NCI-H187 treated with DMSO at 0.1 percent for 48 hours (cell line): ENCODE measurements around the gene KLK1.

Source experiments
- DNase-seq: peaks from one replicate; lab custom pipeline; 2025; lab: John Stamatoyannopoulos, UW

KLK1 gene

DNA sequence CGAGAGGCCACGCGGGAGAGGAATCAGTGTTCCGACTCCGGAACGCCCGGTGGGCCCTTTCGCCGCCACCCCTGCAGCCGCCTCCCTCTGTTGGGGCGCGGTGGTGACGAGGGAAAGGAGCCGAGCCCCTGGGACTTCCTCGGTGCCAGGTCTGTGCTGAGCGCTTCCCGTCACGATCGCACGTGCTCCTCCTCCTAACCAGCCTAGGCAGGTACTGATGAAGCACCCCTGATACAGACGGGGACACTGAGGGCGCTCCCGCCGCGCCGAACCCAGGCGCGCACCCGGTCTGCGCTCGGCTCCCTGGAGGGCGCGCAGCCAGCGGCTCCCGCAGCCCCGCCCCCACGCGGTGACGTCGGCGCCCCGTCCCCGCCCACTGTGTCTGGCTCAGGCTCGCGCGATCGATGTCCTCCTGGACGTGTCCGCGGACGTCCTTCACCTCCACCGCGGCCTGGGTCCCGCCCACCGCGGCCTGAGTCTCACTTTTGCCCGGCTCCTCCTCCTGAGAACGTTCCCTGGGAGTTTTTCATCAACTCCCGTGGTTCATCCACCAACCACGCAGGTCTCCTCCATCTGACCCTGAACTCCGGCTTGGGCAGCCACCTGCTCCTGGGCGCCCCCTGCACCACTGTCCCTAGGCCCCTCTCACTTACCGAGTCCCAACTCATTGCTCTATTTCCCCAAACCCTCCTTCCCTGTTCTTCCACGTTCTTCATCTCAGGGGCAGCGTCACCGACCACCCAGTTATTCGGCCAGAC is 12.4 kb upstream of the KLK1 start:
- DNase-seq = peak; percentile 22

- DNase-seq = no peak
These were observed 11.7 kb upstream of the KLK1 start for GRCh38 chr19:50835103-50835784.

DNA sequence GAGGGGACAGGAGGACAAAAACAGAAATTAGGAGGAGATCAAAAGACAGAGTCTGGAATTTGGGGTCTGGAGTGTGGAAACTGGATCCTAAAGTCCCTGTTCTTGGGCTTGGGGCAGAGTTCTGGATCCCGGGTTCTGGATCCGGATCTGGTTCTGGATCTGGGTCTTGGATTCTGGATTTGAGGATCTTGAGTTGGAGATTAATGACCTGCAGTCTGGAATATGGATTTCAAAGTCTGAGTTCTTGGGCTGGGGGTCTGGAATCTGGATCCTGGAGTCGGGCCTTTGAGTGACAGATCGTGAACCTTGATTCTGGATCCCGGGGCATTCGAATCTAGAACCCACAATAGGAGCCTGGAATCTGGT is 10.2 kb upstream of the KLK1 start:
- DNase-seq = no peak

DNA sequence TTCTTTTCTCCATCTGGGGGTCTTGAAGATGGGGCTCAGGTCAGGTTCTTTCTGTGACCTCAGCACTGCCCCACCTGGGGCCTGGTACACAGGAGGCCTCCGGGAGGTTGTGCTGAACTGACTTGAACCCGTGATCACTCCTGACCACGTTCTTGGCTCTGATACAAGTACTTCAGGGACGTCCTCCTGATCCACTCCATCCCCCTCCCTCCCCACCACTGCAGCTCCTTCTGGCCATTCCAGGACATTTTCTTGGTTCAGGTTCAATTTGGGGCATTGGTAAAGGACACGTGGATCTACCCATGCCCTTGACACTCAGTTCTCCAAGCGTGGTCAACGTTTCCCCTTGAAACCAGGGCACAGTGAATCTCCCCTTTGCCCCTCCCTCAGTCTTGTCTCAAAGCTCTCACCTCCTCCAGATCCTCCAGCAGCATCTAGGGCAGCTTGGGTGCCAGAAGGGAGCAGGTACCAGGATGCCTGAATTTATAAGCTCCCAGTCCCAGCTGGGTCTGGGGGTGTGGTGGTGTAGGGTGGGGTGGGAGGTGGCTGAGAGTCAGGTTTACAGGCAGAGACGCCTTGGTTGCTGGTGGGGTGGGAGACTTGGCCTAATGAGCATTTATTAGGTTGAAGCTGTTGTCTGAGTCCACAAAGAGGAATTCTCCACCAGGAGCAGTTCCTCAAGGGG is 9.7 kb upstream of the KLK1 start, which contains the start of gene KLK15:
Gene KLK15 (minus strand): TSS at position 458 of the 685 bp plus-strand sequence. CDS start 2,082 bp downstream, outside the sequence.
- DNase-seq = no peak

- DNase-seq = no peak
These were observed 9.1 kb upstream of the KLK1 start for GRCh38 chr19:50832666-50833065.

- DNase-seq = no peak
These were observed 7.4 kb upstream of the KLK1 start for GRCh38 chr19:50831026-50831396.

GRCh38 chr19:50830266-50831025 is 6.9 kb upstream of the KLK1 start:
- no peak for DNase-seq

- DNase-seq = no peak
These were observed 6.2 kb upstream of the KLK1 start for GRCh38 chr19:50829801-50830200.

DNA sequence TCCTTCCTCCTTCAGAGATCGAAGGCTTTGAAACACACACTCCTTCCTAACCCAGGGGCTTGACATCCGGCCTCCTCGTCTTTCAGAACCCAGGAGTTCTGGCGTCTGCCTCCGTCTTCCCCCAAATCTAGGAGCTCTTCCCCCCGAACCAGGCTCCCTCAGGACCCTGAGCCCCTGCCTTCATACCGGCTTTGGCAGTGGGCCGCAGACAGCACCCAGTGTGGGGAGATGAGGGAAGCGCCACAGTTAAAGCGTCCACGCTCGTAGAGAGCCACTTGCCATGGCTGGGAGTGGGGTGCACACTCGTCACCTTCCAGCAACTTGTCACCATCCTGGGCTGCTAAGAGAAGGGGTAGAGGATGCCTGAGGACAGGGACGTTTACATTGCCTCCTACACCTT is 3.9 kb upstream of the KLK1 start:
- DNase-seq = no peak

- no peak for DNase-seq
These were observed 3.1 kb upstream of the KLK1 start for GRCh38 chr19:50826492-50827240.

GRCh38 chr19:50822661-50823208 is 852 bp downstream of the KLK1 start:
- no peak for DNase-seq

DNA sequence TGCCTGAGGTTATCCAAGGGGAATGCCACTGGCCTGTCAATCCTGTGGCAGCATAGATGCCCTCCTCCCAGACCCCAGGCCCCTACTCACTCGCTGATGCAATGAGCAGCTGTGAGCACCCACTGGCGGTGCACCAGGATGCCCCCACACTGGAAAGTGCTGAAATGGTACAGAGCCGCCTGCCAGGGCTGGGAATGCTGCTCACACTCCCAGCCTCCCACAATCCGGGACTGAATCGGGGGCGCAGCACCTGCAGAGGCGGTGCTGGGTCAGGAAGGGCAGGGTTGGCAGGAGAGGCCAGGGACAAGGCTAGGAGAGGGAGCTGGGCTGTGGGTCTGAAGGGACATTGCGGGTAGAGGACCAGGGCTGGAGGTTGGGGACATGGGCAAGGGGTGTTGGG is 2.0 kb downstream of the KLK1 start:
- no peak for DNase-seq

GRCh38 chr19:50821248-50821612 is 2.4 kb downstream of the KLK1 start:
- DNase-seq = no peak

- DNase-seq = no peak
These were observed 2.9 kb downstream of the KLK1 start for GRCh38 chr19:50820549-50821247.

- DNase-seq = no peak
These were observed 3.5 kb downstream of the KLK1 start for GRCh38 chr19:50820086-50820485.

- DNase-seq = no peak
These were observed 4.0 kb downstream of the KLK1 start for GRCh38 chr19:50819636-50820035.

GRCh38 chr19:50818859-50819472 is 4.6 kb downstream of the KLK1 start:
- DNase-seq = no peak

DNA sequence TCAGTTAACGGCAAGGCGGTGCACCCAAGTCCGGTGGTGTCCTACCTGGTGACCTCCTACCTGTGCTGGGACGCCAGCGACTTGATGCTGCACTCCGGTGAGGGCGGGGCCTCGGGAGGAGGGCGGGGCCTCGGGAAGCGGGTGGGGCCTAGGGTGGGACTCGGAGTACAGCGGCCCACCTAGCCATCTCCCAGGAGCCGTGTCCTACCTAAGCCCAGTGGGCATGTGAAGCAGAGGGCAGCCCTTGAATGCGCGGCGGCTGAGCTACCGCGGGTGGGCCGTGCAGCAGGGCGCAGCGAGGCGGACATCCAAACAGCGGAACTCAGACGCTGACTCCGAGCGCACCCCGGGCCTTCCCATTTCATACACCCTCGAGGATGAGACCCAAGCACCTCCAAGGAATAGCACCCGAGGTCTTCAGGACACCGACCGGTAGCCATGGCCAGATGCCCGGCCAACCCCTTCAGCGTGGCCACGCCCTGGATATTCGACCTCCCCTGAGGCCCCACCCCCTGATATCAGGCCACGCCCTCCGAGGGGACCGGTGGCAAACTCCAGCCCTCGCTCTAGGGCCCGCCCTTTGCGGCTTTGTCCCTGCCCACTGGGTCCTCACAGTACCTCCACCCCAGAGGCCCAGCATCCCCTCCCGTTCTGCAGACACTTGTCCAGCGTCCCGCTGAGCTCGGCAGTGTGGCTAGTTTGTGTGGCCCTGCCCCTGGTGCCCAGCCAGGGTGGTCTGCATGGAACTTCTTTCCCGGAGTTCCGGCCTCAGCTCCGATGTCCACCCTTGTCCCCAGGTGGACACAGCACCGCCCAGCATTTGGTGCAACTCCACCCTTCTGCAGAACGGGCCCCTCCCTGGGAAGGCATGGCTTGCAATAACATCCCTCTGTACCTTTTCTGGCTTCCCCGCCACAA is 5.4 kb downstream of the KLK1 start:
- DNase-seq = no peak

DNA sequence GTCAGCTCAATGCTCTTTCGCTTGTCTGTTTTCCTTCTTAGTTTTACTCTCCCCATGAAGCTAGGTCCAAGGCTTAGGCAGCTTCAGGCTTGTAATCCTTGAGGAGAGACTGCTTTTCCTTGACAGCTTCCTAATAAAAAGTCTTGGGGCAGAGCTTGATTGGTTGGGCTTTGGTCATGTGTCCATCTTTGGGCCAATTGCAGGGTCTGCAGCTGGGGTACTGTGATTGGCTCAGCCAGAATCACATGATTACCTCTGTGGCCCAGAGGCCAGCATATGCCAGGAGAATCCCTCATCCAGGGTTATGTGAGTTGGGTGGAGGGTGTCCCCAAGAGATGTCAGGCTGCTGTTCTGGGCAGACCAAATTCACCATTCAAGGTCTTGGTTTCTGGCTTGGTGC is 8.1 kb downstream of the KLK1 start:
- no peak for DNase-seq
